Astrocyte of the cerebellum (primary cell): ENCODE data around the gene SLC30A10.
"Not testable (repeated sequence)": the region's sequence is repeated elsewhere in the genome, so short reads cannot be mapped to it uniquely, and the experiment has no call there.

Source experiments
- DNase-seq: peaks from one replicate; pipeline ENCODE4 v3.0.0-alpha.2; 2011; ENCODE audit warnings: low read depth
- H3K4me3 ChIP-seq: 2 replicates; pipeline ENCODE4 v1.5.1; 2011; ENCODE audit warnings: mild to moderate bottlenecking, low read depth, low read length, moderate library complexity
- CTCF ChIP-seq: IDR thresholded peaks from 2 replicates; pipeline ENCODE4 v1.5.1; 2012; ENCODE audit warnings: low read length, low read depth, moderate library complexity, mild to moderate bottlenecking; ENCODE audit errors: missing control alignments
- in situ Hi-C: cut with HindIII; loops from 2 replicates; pipeline ENCODE4 v1.10.0; 2017; ENCODE audit warnings: low sequenced_read_pairs

Gene SLC30A10

GRCh38 chr1:219880765-219881457, 47.4 kb downstream of the SLC30A10 start:
- no peak for TF ChIP-seq CTCF
- in situ Hi-C loops, result no loop called here
- no peak for DNase-seq
- no peak overlapping the region for H3K4me3 ChIP-seq

DNA sequence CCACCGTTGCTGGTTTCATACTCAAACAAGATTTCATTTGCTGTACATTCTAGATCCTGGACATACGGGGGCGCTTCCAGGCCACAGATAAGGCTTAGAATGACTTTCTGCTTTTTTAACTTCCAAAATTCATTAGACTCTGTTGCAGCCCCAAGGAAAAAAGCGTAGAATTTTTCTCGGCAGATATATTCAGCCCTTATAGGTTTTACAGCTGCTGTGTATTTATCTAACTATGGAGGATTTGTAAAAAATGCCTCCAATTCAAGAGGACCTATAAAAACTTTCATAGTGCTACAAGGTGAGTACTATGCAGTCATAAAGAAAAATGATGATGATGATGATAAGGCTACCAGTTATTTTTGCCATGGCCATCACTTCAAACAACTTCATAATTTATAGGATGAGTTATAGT, 51.6 kb downstream of the SLC30A10 start:
- DNase-seq, result no peak
- H3K4me3 ChIP-seq, result no peak overlapping the region
- in situ Hi-C loops, result no loop called here
- TF ChIP-seq CTCF, result peak; percentile 17

DNA sequence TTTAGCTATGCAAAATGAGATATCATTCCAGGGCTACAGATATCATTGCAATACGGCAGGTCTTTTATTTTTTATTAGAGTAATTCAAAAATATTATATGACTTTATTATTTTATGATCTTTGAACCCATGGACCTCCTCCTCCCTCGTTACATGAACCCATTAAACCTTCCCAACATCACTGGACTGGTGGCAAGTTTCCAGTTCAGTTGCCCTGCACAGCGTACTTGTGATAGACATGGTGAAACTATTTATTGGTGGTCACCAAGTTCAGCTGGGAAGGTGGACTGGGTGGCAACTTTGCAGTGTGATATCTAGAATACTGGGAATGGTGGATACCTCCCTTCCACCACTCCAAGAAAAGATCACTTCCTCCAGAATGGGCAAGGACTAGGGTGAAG, 52.5 kb downstream of the SLC30A10 start:
- no peak for TF ChIP-seq CTCF
- no peak for DNase-seq
- H3K4me3 ChIP-seq, result no peak overlapping the region
- in situ Hi-C loops, result no loop called here

- H3K4me3 ChIP-seq, DNase-seq, in situ Hi-C loops: not testable (repeated sequence)
Observed at GRCh38 chr1:219872538-219872937, 55.8 kb downstream of the SLC30A10 start.

DNA sequence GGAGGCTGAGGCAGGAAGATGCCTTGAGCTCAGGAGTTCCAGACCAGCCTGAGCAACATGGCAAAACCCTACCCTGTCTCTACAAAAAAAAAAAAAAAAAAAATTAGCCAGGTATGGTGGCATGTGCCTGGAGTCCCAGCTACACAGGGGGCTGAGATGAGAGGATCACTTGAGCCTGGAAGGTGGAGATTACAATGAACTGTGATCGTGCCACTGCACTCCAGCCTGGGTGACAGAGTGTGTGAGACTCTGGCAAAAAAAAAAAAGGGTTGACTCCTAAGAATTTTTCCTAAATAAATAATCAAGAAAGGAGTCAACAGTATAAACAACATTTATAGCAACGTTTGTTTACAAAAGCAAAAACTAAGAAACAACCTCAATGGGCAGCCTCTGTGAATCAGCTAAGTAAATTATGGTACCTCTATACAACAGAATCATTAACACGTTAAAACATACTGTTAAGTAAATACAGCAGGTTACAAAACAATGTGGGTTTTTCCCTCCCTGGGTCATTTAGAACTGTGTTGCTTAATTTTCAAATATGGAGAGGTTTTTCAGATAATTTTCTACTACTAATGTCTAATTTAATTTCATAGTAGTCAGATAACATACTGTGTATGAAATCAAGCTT, 56.8 kb downstream of the SLC30A10 start:
- no peak for TF ChIP-seq CTCF
- no peak for DNase-seq
- in situ Hi-C loops, result no loop called here
- no peak overlapping the region for H3K4me3 ChIP-seq

DNA sequence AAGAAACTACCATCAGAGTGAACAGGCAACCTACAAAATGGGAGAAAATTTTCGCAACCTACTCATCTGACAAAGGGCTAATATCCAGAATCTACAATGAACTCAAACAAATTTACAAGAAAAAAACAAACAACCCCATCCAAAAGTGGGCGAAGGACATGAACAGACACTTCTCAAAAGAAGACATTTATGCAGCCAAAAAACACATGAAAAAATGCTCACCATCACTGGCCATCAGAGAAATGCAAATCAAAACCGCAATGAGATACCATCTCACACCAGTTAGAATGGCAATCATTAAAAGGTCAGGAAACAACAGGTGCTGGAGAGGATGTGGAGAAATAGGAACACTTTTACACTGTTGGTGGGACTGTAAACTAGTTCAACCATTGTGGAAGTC, 59.7 kb downstream of the SLC30A10 start:
- DNase-seq, in situ Hi-C loops, H3K4me3 ChIP-seq: not testable (repeated sequence)
